A673 (cell line): ENCODE measurements around the gene LMNB1.

Source experiments
- EZH2 ChIP-seq: fragments of 200-600 bp; sonication (generic); IDR thresholded peaks from 2 replicates; pipeline ENCODE4 v1.6.1; 2017; ENCODE audit warnings: borderline replicate concordance, low read depth, mild to moderate bottlenecking, mixed read lengths, antibody characterized with exemption, low read length; ENCODE audit not compliant: poor library complexity, severe bottlenecking
- TF ChIP-seq, protein P1 (sequence below): fragments of 300-800, 200-600 bp; sonication (generic); conservative IDR thresholded peaks from 2 replicates; pipeline ENCODE4 v1.5.1; 2017; ENCODE audit warnings: low read depth, mild to moderate bottlenecking, antibody characterized with exemption, low read length, moderate library complexity, mixed read lengths

DNA sequence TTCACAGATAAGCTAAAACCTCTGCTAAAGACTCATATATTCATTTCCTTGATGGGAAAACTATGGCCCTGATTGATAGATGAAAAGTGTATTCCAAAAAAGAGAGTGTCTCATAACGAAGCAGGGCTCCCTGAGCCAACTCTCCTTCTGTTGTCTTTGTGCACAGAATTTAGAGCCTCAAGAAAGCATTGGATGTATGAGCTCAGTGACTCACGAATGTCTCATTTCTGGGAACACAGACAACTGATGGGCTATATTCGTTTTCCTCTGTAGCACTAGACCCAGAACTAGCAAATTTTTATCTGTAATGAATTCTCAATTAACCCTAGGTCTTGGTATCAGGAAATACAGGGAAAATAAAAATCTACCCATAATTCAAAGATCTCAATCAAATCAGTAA is 88.4 kb downstream of the LMNB1 start:
- TF ChIP-seq, protein P1, sequence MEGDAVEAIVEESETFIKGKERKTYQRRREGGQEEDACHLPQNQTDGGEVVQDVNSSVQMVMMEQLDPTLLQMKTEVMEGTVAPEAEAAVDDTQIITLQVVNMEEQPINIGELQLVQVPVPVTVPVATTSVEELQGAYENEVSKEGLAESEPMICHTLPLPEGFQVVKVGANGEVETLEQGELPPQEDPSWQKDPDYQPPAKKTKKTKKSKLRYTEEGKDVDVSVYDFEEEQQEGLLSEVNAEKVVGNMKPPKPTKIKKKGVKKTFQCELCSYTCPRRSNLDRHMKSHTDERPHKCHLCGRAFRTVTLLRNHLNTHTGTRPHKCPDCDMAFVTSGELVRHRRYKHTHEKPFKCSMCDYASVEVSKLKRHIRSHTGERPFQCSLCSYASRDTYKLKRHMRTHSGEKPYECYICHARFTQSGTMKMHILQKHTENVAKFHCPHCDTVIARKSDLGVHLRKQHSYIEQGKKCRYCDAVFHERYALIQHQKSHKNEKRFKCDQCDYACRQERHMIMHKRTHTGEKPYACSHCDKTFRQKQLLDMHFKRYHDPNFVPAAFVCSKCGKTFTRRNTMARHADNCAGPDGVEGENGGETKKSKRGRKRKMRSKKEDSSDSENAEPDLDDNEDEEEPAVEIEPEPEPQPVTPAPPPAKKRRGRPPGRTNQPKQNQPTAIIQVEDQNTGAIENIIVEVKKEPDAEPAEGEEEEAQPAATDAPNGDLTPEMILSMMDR, result no peak
- TF ChIP-seq EZH2, result no peak
